Pericardium fibroblast (primary cell): ENCODE results near the gene NDUFAF3. TPM values are rescaled to one million over a fixed set of nuclear protein-coding genes. Genes with fewer than 3 reads are reported as not detected.

Experiments
- total RNA-seq: library from RNA; depleted of rRNA; stranded (reverse); fragments of >200 nt; gene quantifications from 2 replicates; pipeline ENCODE4 v1.2.3, GENCODE V29; 2015

The NDUFAF3 gene
- 137 and 176 TPM in 2 replicates for total RNA-seq

GRCh38 chr3:49021813-49022687 is at the start of gene NDUFAF3:
TSS of gene NDUFAF3 (plus strand) at chr3:49022121. CDS start at chr3:49022145, 24 bp downstream.

GRCh38 chr3:48989796-48990635 is 31.9 kb upstream of the NDUFAF3 start, which contains the start of gene P4HTM:
TSS of gene P4HTM (plus strand) at chr3:48990241. CDS start at chr3:48990257, 16 bp downstream.

GRCh38 chr3:49007068-49007770 is 14.7 kb upstream of the NDUFAF3 start, which contains the start of gene WDR6:
TSS of gene WDR6 (plus strand) at chr3:49007391. CDS start at chr3:49007432, 41 bp downstream.

GRCh38 chr3:49017971-49018706 is 3.8 kb upstream of the NDUFAF3 start, which contains the start of gene DALRD3:
TSS of gene DALRD3 (minus strand) at chr3:49018580. CDS start at chr3:49018564, 16 bp downstream.

GRCh38 chr3:49028673-49029562 is 7.0 kb downstream of the NDUFAF3 start, which contains the start of gene IMPDH2:
TSS of gene IMPDH2 (minus strand) at chr3:49029398. CDS start at chr3:49029350, 48 bp downstream.

Other genes with a start within 250 kb of the NDUFAF3 start
- 16.3 and 27.3 TPM in 2 replicates for gene PRKAR2A, start 174.2 kb upstream of the NDUFAF3 start, total RNA-seq
- gene SLC25A20, start 123.2 kb upstream of the NDUFAF3 start, total RNA-seq = 9.0 and 16.6 TPM in 2 replicates
- gene ARIH2, start 103.3 kb upstream of the NDUFAF3 start, total RNA-seq = 48.7 and 60.4 TPM in 2 replicates
- gene P4HTM, start 31.9 kb upstream of the NDUFAF3 start, total RNA-seq = 26.0 and 31.7 TPM in 2 replicates
- gene WDR6, start 14.7 kb upstream of the NDUFAF3 start, total RNA-seq = 46.0 and 56.7 TPM in 2 replicates
- 41.2 and 61.9 TPM in 2 replicates for gene DALRD3, start 3.5 kb upstream of the NDUFAF3 start, total RNA-seq
- gene IMPDH2, start 7.3 kb downstream of the NDUFAF3 start, total RNA-seq = 237 and 483 TPM in 2 replicates
- gene QRICH1, start 72.0 kb downstream of the NDUFAF3 start, total RNA-seq = 54.1 and 73.8 TPM in 2 replicates
- 258 and 390 TPM in 2 replicates for gene QARS1, start 82.6 kb downstream of the NDUFAF3 start, total RNA-seq
- gene USP19, start 98.7 kb downstream of the NDUFAF3 start, total RNA-seq = 33.5 and 46.2 TPM in 2 replicates
- 310 and 441 TPM in 2 replicates for gene LAMB2, start 110.9 kb downstream of the NDUFAF3 start, total RNA-seq
- gene CCDC71, start 144.2 kb downstream of the NDUFAF3 start, total RNA-seq = 25.8 and 35.9 TPM in 2 replicates
- 23.7 and 45.9 TPM in 2 replicates for gene KLHDC8B, start 149.5 kb downstream of the NDUFAF3 start, total RNA-seq